ENCODE results near the gene COL4A2.

The COL4A2 gene

GRCh38 chr13:110554227-110554836, 247.2 kb downstream of the COL4A2 start:
- H3K4me3 Mint-ChIP-seq: no peak overlapping the region

GRCh38 chr13:110554946-110555345, 247.9 kb downstream of the COL4A2 start:
- CTCF ChIA-PET: no interaction called here

More at GRCh38 chr13:110554227-110554836, 247.2 kb downstream of the COL4A2 start:
- no peaks in the 10 kb centered on the region for H3K9me3 Mint-ChIP-seq
- H3K27ac Mint-ChIP-seq: no peak overlapping the region
- H3K27me3 Mint-ChIP-seq: peaks cover 11% of the 10 kb centered on the region
- H3K4me1 Mint-ChIP-seq: peaks cover 7% of the 10 kb centered on the region
- CTCF ChIA-PET: no interaction called here
- no peak for DNase-seq
- H3K36me3 Mint-ChIP-seq: peaks cover 10% of the 10 kb centered on the region

GRCh38 chr13:110555601-110556223, 248.6 kb downstream of the COL4A2 start:
- Mint-ChIP-seq H3K9me3 (no peaks in the 10 kb centered on the region), H3K27me3 (peaks cover 18% of the 10 kb centered on the region), H3K4me3 (no peak overlapping the region), H3K27ac (no peak overlapping the region), H3K36me3 (peaks cover 10% of the 10 kb centered on the region), H3K4me1 (peaks cover 18% of the 10 kb centered on the region)
- DNase-seq: no peak
- CTCF ChIA-PET: no interaction called here

More at GRCh38 chr13:110554946-110555345, 247.9 kb downstream of the COL4A2 start:
- no peak for DNase-seq
- Mint-ChIP-seq H3K27ac (no peak overlapping the region), H3K36me3 (peaks cover 10% of the 10 kb centered on the region), H3K4me3 (no peak overlapping the region), H3K4me1 (peaks cover 11% of the 10 kb centered on the region), H3K9me3 (no peaks in the 10 kb centered on the region), H3K27me3 (peaks cover 17% of the 10 kb centered on the region)

- Mint-ChIP-seq H3K27ac (no peak overlapping the region), H3K27me3 (peaks cover 23% of the 10 kb centered on the region), H3K4me1 (peaks cover 21% of the 10 kb centered on the region), H3K36me3 (peaks cover 10% of the 10 kb centered on the region), H3K4me3 (no peak overlapping the region), H3K9me3 (no peaks in the 10 kb centered on the region)
- DNase-seq: no peak
- CTCF ChIA-PET: no interaction called here
Observed at GRCh38 chr13:110556224-110556606, 249.1 kb downstream of the COL4A2 start.

GRCh38 chr13:110557082-110557481, 250.0 kb downstream of the COL4A2 start:
- CTCF ChIA-PET: no interaction called here
- H3K36me3 Mint-ChIP-seq: peaks cover 10% of the 10 kb centered on the region
- H3K27ac Mint-ChIP-seq: no peak overlapping the region
- peaks cover 32% of the 10 kb centered on the region for H3K27me3 Mint-ChIP-seq
- DNase-seq: no peak
- H3K9me3 Mint-ChIP-seq: no peaks in the 10 kb centered on the region
- peaks cover 25% of the 10 kb centered on the region for H3K4me1 Mint-ChIP-seq
- H3K4me3 Mint-ChIP-seq: no peak overlapping the region

GRCh38 chr13:110557610-110558305, 250.7 kb downstream of the COL4A2 start:
- Mint-ChIP-seq H3K27me3 (peaks cover 38% of the 10 kb centered on the region), H3K4me1 (peaks cover 30% of the 10 kb centered on the region), H3K27ac (no peak overlapping the region), H3K4me3 (no peak overlapping the region), H3K36me3 (peaks cover 10% of the 10 kb centered on the region), H3K9me3 (no peaks in the 10 kb centered on the region)
- CTCF ChIA-PET: no interaction called here
- no peak for DNase-seq

GRCh38 chr13:110559429-110559943, 252.4 kb downstream of the COL4A2 start:
- Mint-ChIP-seq H3K27ac (no peak overlapping the region), H3K36me3 (peaks cover 10% of the 10 kb centered on the region), H3K4me1 (peaks cover 43% of the 10 kb centered on the region), H3K4me3 (peak overlapping the region; percentile 79), H3K27me3 (peaks cover 51% of the 10 kb centered on the region), H3K9me3 (no peaks in the 10 kb centered on the region)
- DNase-seq: no peak
- CTCF ChIA-PET: no interaction called here

GRCh38 chr13:110559986-110560385, 252.9 kb downstream of the COL4A2 start:
- Mint-ChIP-seq H3K9me3 (no peaks in the 10 kb centered on the region), H3K4me3 (peak overlapping the region; percentile 79), H3K4me1 (peaks cover 44% of the 10 kb centered on the region), H3K27ac (no peak overlapping the region), H3K36me3 (peaks cover 10% of the 10 kb centered on the region), H3K27me3 (peaks cover 56% of the 10 kb centered on the region)
- CTCF ChIA-PET: interaction anchor here (0.9 kb wide), 1 partner anchor 11 kb away, joined by 3 read pairs; no protein-coding TSS in a partner anchor
- DNase-seq: no peak

- Mint-ChIP-seq H3K36me3 (peaks cover 10% of the 10 kb centered on the region), H3K27me3 (peaks cover 54% of the 10 kb centered on the region), H3K4me1 (peaks cover 44% of the 10 kb centered on the region), H3K9me3 (no peaks in the 10 kb centered on the region), H3K4me3 (peak overlapping the region; percentile 79), H3K27ac (peak overlapping the region; percentile 58)
- peak; percentile 27 for DNase-seq
- CTCF ChIA-PET: interaction anchor here (0.9 to 1.6 kb wide), 2 partner anchors 12 to 55 kb away, joined by 3 to 4 read pairs; partner anchors contain the start of gene NAXD
Observed at GRCh38 chr13:110560601-110561343, 253.7 kb downstream of the COL4A2 start.

GRCh38 chr13:110561344-110562035, 254.4 kb downstream of the COL4A2 start, which contains the start of gene RAB20:
TSS of gene RAB20 (minus strand) at chr13:110561722. CDS start at chr13:110561519, 203 bp downstream.
- peak within 1 kb of the TSS; percentile 89 for H3K4me3 Mint-ChIP-seq

GRCh38 chr13:110562036-110562597, 255.0 kb downstream of the COL4A2 start:
- peak overlapping the region; percentile 85 for H3K27ac Mint-ChIP-seq
- H3K4me3 Mint-ChIP-seq: peak overlapping the region; percentile 89
- CTCF ChIA-PET: interaction anchor here (1.6 kb wide), 1 partner anchor 53 kb away, joined by 4 read pairs; the partner anchor contains the start of gene NAXD
- H3K4me1 Mint-ChIP-seq: peaks cover 42% of the 10 kb centered on the region
- H3K9me3 Mint-ChIP-seq: no peaks in the 10 kb centered on the region
- peaks cover 4% of the 10 kb centered on the region for H3K36me3 Mint-ChIP-seq
- peak; percentile 41 for DNase-seq
- peaks cover 54% of the 10 kb centered on the region for H3K27me3 Mint-ChIP-seq

More at GRCh38 chr13:110561344-110562035, 254.4 kb downstream of the COL4A2 start, which contains the start of gene RAB20:
- Mint-ChIP-seq H3K36me3 (peaks cover 10% of the 10 kb centered on the region), H3K27ac (peak within 1 kb of the TSS; percentile 85), H3K27me3 (peaks cover 54% of the 10 kb centered on the region), H3K4me1 (peaks cover 44% of the 10 kb centered on the region), H3K9me3 (no peaks in the 10 kb centered on the region)
- peak; percentile 80 for DNase-seq
- CTCF ChIA-PET: interaction anchor here (1.6 kb wide), 1 partner anchor 54 kb away, joined by 4 read pairs; the partner anchor contains the start of gene NAXD
